ENCODE measurements around the gene RIPOR2. TPM values are rescaled to one million over a fixed set of nuclear protein-coding genes. Genes with fewer than 3 reads are reported as not detected.

RIPOR2 gene
- total RNA-seq, 1 donor = 5.2 TPM

DNA sequence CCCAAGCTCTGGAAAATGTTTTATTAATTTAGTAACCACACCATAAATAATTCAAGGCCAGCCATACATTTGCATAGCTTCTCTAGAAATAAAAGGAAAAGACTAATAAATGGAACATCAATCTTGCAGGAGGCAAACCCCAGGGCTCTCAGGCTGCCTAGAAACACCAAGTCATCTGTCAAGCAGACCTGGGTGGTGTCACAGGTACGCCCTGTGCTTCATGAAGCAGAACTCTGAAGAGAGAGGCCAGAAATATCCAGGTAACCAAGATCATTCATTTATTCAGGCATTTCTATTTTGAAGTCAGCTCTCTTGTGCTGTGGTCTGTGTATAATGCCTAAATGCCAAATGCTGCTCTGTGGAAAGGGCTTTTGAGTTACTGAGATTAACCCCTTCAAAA, 91.7 kb downstream of the RIPOR2 start:
- no peak for DNase-seq (ENCODE audit: low read depth)
- no peak overlapping the region for H3K4me3 ChIP-seq (ENCODE audit: low read depth, low read length)
- TF ChIP-seq, protein P1, sequence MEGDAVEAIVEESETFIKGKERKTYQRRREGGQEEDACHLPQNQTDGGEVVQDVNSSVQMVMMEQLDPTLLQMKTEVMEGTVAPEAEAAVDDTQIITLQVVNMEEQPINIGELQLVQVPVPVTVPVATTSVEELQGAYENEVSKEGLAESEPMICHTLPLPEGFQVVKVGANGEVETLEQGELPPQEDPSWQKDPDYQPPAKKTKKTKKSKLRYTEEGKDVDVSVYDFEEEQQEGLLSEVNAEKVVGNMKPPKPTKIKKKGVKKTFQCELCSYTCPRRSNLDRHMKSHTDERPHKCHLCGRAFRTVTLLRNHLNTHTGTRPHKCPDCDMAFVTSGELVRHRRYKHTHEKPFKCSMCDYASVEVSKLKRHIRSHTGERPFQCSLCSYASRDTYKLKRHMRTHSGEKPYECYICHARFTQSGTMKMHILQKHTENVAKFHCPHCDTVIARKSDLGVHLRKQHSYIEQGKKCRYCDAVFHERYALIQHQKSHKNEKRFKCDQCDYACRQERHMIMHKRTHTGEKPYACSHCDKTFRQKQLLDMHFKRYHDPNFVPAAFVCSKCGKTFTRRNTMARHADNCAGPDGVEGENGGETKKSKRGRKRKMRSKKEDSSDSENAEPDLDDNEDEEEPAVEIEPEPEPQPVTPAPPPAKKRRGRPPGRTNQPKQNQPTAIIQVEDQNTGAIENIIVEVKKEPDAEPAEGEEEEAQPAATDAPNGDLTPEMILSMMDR (IDR thresholded peaks at IDR 0.05; ENCODE audit: insufficient read depth, low read depth, low read length) = no peak

DNA sequence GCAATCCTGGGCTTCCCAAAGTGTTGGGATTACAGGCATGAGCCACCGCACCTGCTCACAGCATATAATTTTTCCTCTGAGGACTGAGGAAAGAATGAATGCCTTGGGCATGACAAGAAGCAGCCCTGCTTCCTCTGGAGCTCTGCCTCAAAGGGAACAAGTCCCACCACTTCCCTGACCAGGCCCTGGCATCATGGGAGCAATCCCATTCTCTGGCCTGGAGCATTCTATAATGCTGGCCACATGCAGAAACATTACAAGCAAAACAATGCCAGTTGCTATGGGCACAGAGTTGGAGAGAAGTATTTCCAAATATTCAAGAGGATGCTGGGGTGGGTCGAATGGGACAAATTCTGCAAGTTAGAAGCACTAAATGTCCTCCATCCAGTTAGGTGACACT, 95.6 kb downstream of the RIPOR2 start:
- TF ChIP-seq, protein P1 (IDR thresholded peaks at IDR 0.05; ENCODE audit: insufficient read depth, low read depth, low read length) = no peak
- DNase-seq (ENCODE audit: low read depth) = no peak
- H3K4me3 ChIP-seq (ENCODE audit: low read depth, low read length) = no peak overlapping the region

DNA sequence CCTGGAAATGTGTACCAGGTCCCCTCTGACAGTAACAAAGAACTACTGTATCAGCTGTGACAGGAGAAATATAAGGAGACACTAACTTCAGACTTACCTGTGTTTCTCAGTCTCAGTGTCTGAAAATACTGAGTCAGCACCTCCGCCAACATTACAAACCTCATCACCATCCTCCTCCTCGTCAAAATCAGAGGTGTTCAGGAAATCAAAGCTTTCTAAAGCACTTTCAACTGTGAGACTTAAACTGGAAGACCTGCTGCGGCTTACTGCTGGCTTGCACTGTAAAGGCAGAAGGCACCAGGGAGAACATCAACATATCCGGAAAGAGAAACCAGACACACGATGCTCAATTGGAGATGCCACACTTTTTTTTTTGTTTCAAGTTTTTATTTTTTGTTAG, 96.8 kb downstream of the RIPOR2 start:
- H3K4me3 ChIP-seq (ENCODE audit: low read depth, low read length) = no peak overlapping the region

DNA sequence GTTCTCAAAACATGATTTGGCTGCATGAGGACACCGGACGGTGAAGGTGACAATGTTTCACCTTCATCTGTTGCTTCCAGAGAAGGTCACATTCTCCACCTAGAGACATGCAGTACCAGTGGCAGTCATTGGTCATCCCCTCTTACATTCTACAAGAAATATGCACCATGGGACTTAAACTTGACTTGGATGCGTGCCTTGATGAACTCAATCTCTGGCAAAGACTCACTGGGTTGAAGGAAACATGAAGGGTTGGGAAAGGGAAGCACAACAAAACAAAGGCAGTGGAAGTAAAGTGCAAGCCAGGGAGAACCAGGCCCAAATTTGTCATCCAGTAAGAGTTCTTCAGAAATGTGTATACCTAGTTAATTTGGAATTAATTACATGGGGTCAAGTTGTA, 97.7 kb downstream of the RIPOR2 start:
- TF ChIP-seq, protein P1 (IDR thresholded peaks at IDR 0.05; ENCODE audit: insufficient read depth, low read depth, low read length) = no peak
- H3K4me3 ChIP-seq (ENCODE audit: low read depth, low read length) = no peak overlapping the region
- DNase-seq (ENCODE audit: low read depth) = no peak

More for the DNA sequence above, 96.8 kb downstream of the RIPOR2 start:
- TF ChIP-seq, protein P1 (IDR thresholded peaks at IDR 0.05; ENCODE audit: insufficient read depth, low read depth, low read length) = no peak
- no peak for DNase-seq (ENCODE audit: low read depth)

DNA sequence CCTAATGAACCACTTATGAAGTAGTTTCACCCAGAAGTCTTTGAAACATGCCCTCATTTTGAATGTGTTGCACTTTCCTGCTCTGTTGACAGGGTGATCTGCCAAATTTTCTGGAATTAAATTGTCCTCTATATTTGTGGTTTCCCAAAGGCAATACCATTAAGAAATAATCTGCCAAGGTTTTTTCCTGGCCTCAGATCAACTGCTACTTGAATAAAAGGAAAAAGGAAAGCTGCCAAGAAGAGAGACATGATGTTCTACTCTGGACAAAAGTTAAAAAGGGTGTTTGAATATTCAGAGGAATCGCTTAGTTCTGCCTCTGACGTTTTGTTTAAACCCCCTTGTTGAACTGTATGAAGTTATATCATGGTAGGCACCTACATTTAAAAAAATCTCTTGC, 99.7 kb downstream of the RIPOR2 start:
- DNase-seq (ENCODE audit: low read depth) = no peak
- H3K4me3 ChIP-seq (ENCODE audit: low read depth, low read length) = no peak overlapping the region
- TF ChIP-seq, protein P1 (IDR thresholded peaks at IDR 0.05; ENCODE audit: insufficient read depth, low read depth, low read length) = no peak

DNA sequence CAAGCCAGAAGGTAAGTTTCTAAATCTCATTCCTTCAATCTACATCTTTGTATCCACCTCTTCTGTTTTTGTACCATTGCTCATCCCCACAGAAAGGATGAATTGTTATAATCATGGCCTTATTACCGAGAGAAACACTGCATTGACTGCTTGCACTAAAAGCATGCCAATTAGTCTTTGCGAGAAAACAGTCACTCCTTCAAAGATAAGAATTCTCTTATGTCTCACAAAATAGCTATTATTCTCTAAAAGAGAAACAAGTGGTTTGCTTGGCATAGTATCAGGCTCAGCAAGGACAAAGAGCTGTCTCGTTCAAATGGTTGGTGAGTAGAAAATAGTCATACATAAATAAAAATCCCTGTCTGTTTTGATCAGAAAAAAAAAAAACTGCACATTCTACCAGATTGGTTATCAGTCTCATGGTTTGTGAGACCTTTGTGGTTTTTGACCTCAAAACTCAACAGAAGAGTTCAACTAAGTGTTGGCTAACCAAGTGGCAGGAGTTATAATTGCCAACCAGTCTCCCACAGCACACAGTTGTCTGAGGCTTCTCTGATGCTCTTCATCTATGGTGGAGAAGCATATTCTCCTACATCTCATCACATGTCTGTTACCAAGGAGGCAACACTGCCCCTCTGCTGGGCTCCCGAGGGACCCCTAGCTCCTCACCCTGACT, 101.9 kb downstream of the RIPOR2 start:
- TF ChIP-seq, protein P1 (IDR thresholded peaks at IDR 0.05; ENCODE audit: insufficient read depth, low read depth, low read length) = no peak
- no peak overlapping the region for H3K4me3 ChIP-seq (ENCODE audit: low read depth, low read length)
- no peak for DNase-seq (ENCODE audit: low read depth)

DNA sequence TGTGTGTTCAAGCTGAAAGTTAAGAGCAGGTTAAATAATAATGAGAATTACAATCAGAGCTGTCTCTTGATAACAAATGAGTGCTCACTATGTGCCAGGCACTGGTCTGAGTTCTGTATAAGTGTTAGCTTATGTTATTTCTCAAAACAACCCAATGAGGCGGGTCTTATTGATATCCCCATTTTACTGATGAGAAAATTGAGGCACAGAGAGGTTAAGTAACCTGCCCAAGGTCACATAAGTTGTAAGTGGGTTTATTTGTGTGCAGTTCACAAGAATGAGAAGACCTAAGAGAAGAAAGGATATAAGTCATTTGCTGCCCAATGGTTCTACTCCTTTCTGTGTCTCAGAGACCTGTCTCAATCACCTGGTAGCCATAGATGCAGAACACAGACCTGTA, 103.0 kb downstream of the RIPOR2 start:
- TF ChIP-seq, protein P1 (IDR thresholded peaks at IDR 0.05; ENCODE audit: insufficient read depth, low read depth, low read length) = no peak
- DNase-seq (ENCODE audit: low read depth) = no peak
- no peak overlapping the region for H3K4me3 ChIP-seq (ENCODE audit: low read depth, low read length)
